Peyer's patch (tissue), 4 donors: ENCODE results near the gene CLEC4G.

Source experiments
- POLR2A ChIP-seq, 2 donors: fragments of 450-650 bp; IDR thresholded peaks; one replicate each; pipeline ENCODE4 v1.5.1; 2017; ENCODE audit warnings: antibody characterized with exemption in 2 of 2, mild to moderate bottlenecking in 2 of 2, moderate library complexity in 2 of 2
- TF ChIP-seq, protein P1 (sequence below), 6 experiments: fragments of 450-650 bp in 4 of 6; fragments of 200-600 bp in 2 of 6; sonication (generic) in 1 of 6; IDR thresholded peaks; one replicate each; pipeline ENCODE4 v1.5.1; 2017 to 2019; ENCODE audit warnings: antibody characterized with exemption in 6 of 6, mild to moderate bottlenecking in 3 of 6, moderate library complexity in 1 of 6

- TF ChIP-seq, protein P1, sequence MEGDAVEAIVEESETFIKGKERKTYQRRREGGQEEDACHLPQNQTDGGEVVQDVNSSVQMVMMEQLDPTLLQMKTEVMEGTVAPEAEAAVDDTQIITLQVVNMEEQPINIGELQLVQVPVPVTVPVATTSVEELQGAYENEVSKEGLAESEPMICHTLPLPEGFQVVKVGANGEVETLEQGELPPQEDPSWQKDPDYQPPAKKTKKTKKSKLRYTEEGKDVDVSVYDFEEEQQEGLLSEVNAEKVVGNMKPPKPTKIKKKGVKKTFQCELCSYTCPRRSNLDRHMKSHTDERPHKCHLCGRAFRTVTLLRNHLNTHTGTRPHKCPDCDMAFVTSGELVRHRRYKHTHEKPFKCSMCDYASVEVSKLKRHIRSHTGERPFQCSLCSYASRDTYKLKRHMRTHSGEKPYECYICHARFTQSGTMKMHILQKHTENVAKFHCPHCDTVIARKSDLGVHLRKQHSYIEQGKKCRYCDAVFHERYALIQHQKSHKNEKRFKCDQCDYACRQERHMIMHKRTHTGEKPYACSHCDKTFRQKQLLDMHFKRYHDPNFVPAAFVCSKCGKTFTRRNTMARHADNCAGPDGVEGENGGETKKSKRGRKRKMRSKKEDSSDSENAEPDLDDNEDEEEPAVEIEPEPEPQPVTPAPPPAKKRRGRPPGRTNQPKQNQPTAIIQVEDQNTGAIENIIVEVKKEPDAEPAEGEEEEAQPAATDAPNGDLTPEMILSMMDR (IDR thresholded peaks at IDR 0.05) = no peak
- TF ChIP-seq POLR2A (IDR thresholded peaks at IDR 0.05) = no peak
Measured at GRCh38 chr19:7767487-7767886, 35.6 kb upstream of the CLEC4G start.
